GM23338 (cell line): ENCODE measurements around the gene EFCAB9. TPM values are rescaled to one million over a fixed set of nuclear protein-coding genes. Genes with fewer than 3 reads are reported as not detected.

Experiments used
- ATAC-seq: fragments of 200-7000 bp; cut with Tn5 transposase; 3 replicates; pipeline ENCODE4 v1.9.1; 2020
- DNase-seq: peaks from one replicate; pipeline ENCODE4 v3.0.0-alpha.2; 2015; ENCODE audit warnings: low spot score
- H2AFZ ChIP-seq: fragments of 200-600 bp; sonication (generic); 2 replicates; pipeline ENCODE4 v1.8.0; 2016; ENCODE audit warnings: antibody characterized with exemption, mild to moderate bottlenecking, moderate library complexity
- H3F3A ChIP-seq: fragments of 200-600 bp; sonication (generic); replicated peaks from 2 replicates; pipeline ENCODE4 v1.8.0; 2017; ENCODE audit warnings: antibody characterized with exemption, mixed run types, low read depth
- H3K27ac ChIP-seq: fragments of 200-600 bp; sonication (generic); 2 replicates; pipeline ENCODE4 v1.6.1; 2016; ENCODE audit warnings: low read depth
- H3K27me3 ChIP-seq: fragments of 200-600 bp; sonication (generic); 2 replicates; pipeline ENCODE4 v1.8.0; 2016; ENCODE audit warnings: mild to moderate bottlenecking, mixed run types, moderate library complexity; ENCODE audit not compliant: insufficient read depth
- H3K36me3 ChIP-seq: fragments of 200-600 bp; sonication (generic); 2 replicates; pipeline ENCODE4 v1.8.0; 2016; ENCODE audit warnings: mild to moderate bottlenecking; ENCODE audit not compliant: insufficient read depth
- H3K4me1 ChIP-seq: fragments of 200-600 bp; sonication (generic); 2 replicates; pipeline ENCODE4 v1.8.0; 2016; ENCODE audit warnings: mild to moderate bottlenecking, moderate library complexity; ENCODE audit not compliant: insufficient read depth
- H3K4me2 ChIP-seq: fragments of 200-600 bp; sonication (generic); 2 replicates; pipeline ENCODE4 v1.7.1; 2017; ENCODE audit warnings: mixed run types
- H3K4me3 ChIP-seq: fragments of 200-600 bp; sonication (generic); 2 replicates; pipeline ENCODE4 v1.6.1; 2016; ENCODE audit warnings: mixed run types
- H3K79me2 ChIP-seq: fragments of 200-600 bp; sonication (generic); replicated peaks from 2 replicates; pipeline ENCODE4 v1.8.0; 2017; ENCODE audit warnings: mild to moderate bottlenecking; ENCODE audit not compliant: insufficient read depth
- H3K9me2 ChIP-seq: fragments of 200-600 bp; sonication (generic); 2 replicates; pipeline ENCODE4 v1.8.0; 2017; ENCODE audit not compliant: insufficient read depth
- H4K20me1 ChIP-seq: fragments of 200-600 bp; sonication (generic); replicated peaks from 2 replicates; pipeline ENCODE4 v1.8.0; 2017; ENCODE audit warnings: mild to moderate bottlenecking; ENCODE audit not compliant: insufficient read depth
- H3K27ac Mint-ChIP-seq: 2 replicates; pipeline ENCODE4 v1.8.0; 2020; ENCODE audit warnings: inconsistent platforms, mild to moderate bottlenecking, moderate library complexity, mixed read lengths
- H3K27me3 Mint-ChIP-seq: 3 replicates; pipeline ENCODE4 v1.8.0; 2022; ENCODE audit warnings: low read depth, mild to moderate bottlenecking, moderate library complexity, mixed read lengths, inconsistent platforms; ENCODE audit not compliant: insufficient read depth, poor library complexity
- H3K36me3 Mint-ChIP-seq: 3 replicates; pipeline ENCODE4 v1.8.0; 2021; ENCODE audit warnings: low read depth, mild to moderate bottlenecking, inconsistent platforms, moderate library complexity, mixed read lengths
- H3K4me1 Mint-ChIP-seq: 3 replicates; pipeline ENCODE4 v1.8.0; 2020; ENCODE audit warnings: mild to moderate bottlenecking, inconsistent platforms, mixed read lengths
- H3K4me3 Mint-ChIP-seq: 3 replicates; pipeline ENCODE4 v1.8.0; 2021; ENCODE audit warnings: moderate library complexity, mild to moderate bottlenecking, inconsistent platforms, mixed read lengths
- H3K9me3 Mint-ChIP-seq: 3 replicates; pipeline ENCODE4 v1.8.0; 2020; ENCODE audit warnings: moderate library complexity, mild to moderate bottlenecking, inconsistent platforms, mixed read lengths
- CREB1 ChIP-seq: fragments of 250-450 bp; sonication (Bioruptor Pico); IDR thresholded peaks from 2 replicates; pipeline ENCODE4 v1.5.0; 2020; ENCODE audit warnings: low read depth, mild to moderate bottlenecking, moderate library complexity
- CTCF ChIP-seq, 2 experiments: fragments of 200-600 bp in 1 of 2; sonication (generic) in 1 of 2; conservative IDR thresholded peaks; 2 replicates each; pipeline versions ENCODE4 v1.5.1 to v1.6.1; 2016 to 2017; ENCODE audit warnings: antibody characterized with exemption in 2 of 2, low read depth in 2 of 2, mild to moderate bottlenecking in 2 of 2, moderate library complexity in 1 of 2
- ETS1 ChIP-seq: IDR thresholded peaks from 2 replicates; pipeline ENCODE4 v1.6.1; 2016; ENCODE audit warnings: antibody characterized with exemption
- EZH2 ChIP-seq: fragments of 200-600 bp; sonication (generic); IDR thresholded peaks from one replicate; pipeline ENCODE4 v1.8.0; 2017; ENCODE audit warnings: antibody characterized with exemption, mild to moderate bottlenecking, low read depth; ENCODE audit not compliant: unreplicated experiment
- JUNB ChIP-seq: IDR thresholded peaks from one replicate; pipeline ENCODE4 v1.6.1; 2016; ENCODE audit warnings: antibody characterized with exemption; ENCODE audit not compliant: unreplicated experiment
- NANOG ChIP-seq: IDR thresholded peaks from 2 replicates; pipeline ENCODE4 v1.6.1; 2016; ENCODE audit warnings: antibody characterized with exemption, borderline replicate concordance
- POLR2AphosphoS5 ChIP-seq: IDR thresholded peaks from 2 replicates; pipeline ENCODE4 v1.6.1; 2016; ENCODE audit warnings: antibody characterized with exemption, low read depth
- REST ChIP-seq: IDR thresholded peaks from one replicate; pipeline ENCODE4 v1.6.1; 2018; ENCODE audit warnings: antibody characterized with exemption; ENCODE audit not compliant: unreplicated experiment
- STAT1 ChIP-seq: IDR thresholded peaks from one replicate; pipeline ENCODE4 v1.6.1; 2016; ENCODE audit warnings: antibody characterized with exemption; ENCODE audit not compliant: unreplicated experiment
- ZNF114 ChIP-seq: fragments of 250-450 bp; sonication (Bioruptor Pico); IDR thresholded peaks from 2 replicates; pipeline ENCODE4 v1.5.0; 2020; ENCODE audit warnings: mild to moderate bottlenecking, moderate library complexity
- ZNF331 ChIP-seq: fragments of 250-450 bp; sonication (Bioruptor Pico); IDR thresholded peaks from 2 replicates; pipeline ENCODE4 v1.5.0; 2020; ENCODE audit warnings: low read depth, mild to moderate bottlenecking, moderate library complexity
- long read RNA-seq: library from polyadenylated mRNA; unstranded; transcript quantifications from one replicate; pipeline ENCODE4 v2.0.0, GENCODE V29; 2020; ENCODE audit not compliant: unreplicated experiment
- polyA plus RNA-seq: library from polyadenylated mRNA; unstranded; fragments of >200 nt; fragmentation: Nextera tagmentation; extraction: Ambion mirVana; gene quantifications from 2 replicates; pipeline ENCODE4 v1.2.1, GENCODE V29; 2016
- total RNA-seq: library from RNA; depleted of rRNA; stranded (reverse); fragments of >200 nt; shearing (Covaris generic); gene quantifications from 2 replicates; pipeline ENCODE4 v1.2.3, GENCODE V29; 2014; rRNA removed

The EFCAB9 gene
- total RNA-seq: not detected in 2 replicates
- not detected in 2 replicates for polyA plus RNA-seq
- long read RNA-seq: 0 reads

- Mint-ChIP-seq H3K27me3 (peaks cover 17% of the 10 kb centered on the region), H3K4me3 (no peak within 1 kb of the TSS), H3K9me3 (peaks cover 4% of the 10 kb centered on the region; the same call in 1 of the 3 replicates), H3K4me1 (peaks cover 6% of the 10 kb centered on the region; the same call in 2 of the 3 replicates), H3K36me3 (peaks cover 6% of the 10 kb centered on the region; the same call in 1 of the 3 replicates), H3K27ac (no peak within 1 kb of the TSS)
- Histone ChIP-seq H3K79me2 (no peaks in the 10 kb centered on the region), H2AFZ (0 out of 2 replicates have a peak within 1 kb of the TSS, but pooled peaks have one; percentile 73), H3F3A (no peaks in the 10 kb centered on the region), H3K9me2 (peaks cover 4% of the 10 kb centered on the region; the same call in 1 of the 2 replicates), H3K27me3 (peaks cover 15% of the 10 kb centered on the region), H3K36me3 (no peaks in the 10 kb centered on the region), H4K20me1 (no peaks in the 10 kb centered on the region), H3K4me1 (peaks cover 5% of the 10 kb centered on the region; the same call in 1 of the 2 replicates), H3K4me3 (no peak within 1 kb of the TSS), H3K4me2 (no peak within 1 kb of the TSS), H3K27ac (no peak within 1 kb of the TSS)
- ATAC-seq (no peak), DNase-seq (no peak)
- no peak for TF ChIP-seq JUNB
- TF ChIP-seq POLR2AphosphoS5: no peak
- no peak for TF ChIP-seq ZNF331 (CRISPR knock-in tag)
- no peak for TF ChIP-seq NANOG
- no peak for TF ChIP-seq REST
- no peak for TF ChIP-seq ZNF114
- TF ChIP-seq STAT1: no peak
- TF ChIP-seq ETS1: no peak
Measured at GRCh38 chr5:172193872-172194271, at the start of gene EFCAB9. TSS of gene EFCAB9 (plus strand) at chr5:172194172. CDS start at chr5:172194173, 1 bp downstream.

- no peaks in the 10 kb centered on the region for H3K36me3 Mint-ChIP-seq
- no peaks in the 10 kb centered on the region for H3K36me3 ChIP-seq
- H3F3A ChIP-seq: 0 out of 2 replicates have a peak, but pooled peaks cover 4% of the 10 kb centered on the region
- DNase-seq: no peak
- peaks cover 20% of the 10 kb centered on the region; the same call in 1 of the 2 replicates for H3K79me2 ChIP-seq
- ATAC-seq: peak; percentile 19; the same call in 2 of the 3 replicates
- H3K27me3 ChIP-seq: no peaks in the 10 kb centered on the region
- H3K4me2 ChIP-seq: no peak overlapping the region
- no peak overlapping the region for H3K4me3 Mint-ChIP-seq
- no peaks in the 10 kb centered on the region for H3K9me2 ChIP-seq
- no peaks in the 10 kb centered on the region; the same call in 1 of the 2 replicates for H4K20me1 ChIP-seq
- H2AFZ ChIP-seq: no peak overlapping the region
- peaks cover 6% of the 10 kb centered on the region; the same call in 1 of the 2 replicates for H3K4me1 ChIP-seq
- H3K27ac ChIP-seq: 0 out of 2 replicates have a peak overlapping the region, but pooled peaks have one; percentile 45
- H3K27me3 Mint-ChIP-seq: peaks cover 7% of the 10 kb centered on the region
- H3K9me3 Mint-ChIP-seq: no peaks in the 10 kb centered on the region
- H3K27ac Mint-ChIP-seq: peak overlapping the region; percentile 76; the same call in 1 of the 2 replicates
- no peak overlapping the region for H3K4me3 ChIP-seq
- H3K4me1 Mint-ChIP-seq: peaks cover 18% of the 10 kb centered on the region
- TF ChIP-seq JUNB (no peak), ETS1 (no peak), ZNF114 (no peak), POLR2AphosphoS5 (no peak), CREB1 (CRISPR knock-in tag) (no peak), ZNF331 (CRISPR knock-in tag) (no peak), REST (no peak), EZH2 (no peak), CTCF (conservative IDR thresholded peaks at IDR 0.05; ENCODE audit: low read depth in 2 of 2) (no peak)
Measured at GRCh38 chr5:172144291-172144815, 49.6 kb upstream of the EFCAB9 start.
